Gastroesophageal sphincter (tissue), 4 donors: Measurements from ENCODE around the gene FYCO1. TPM values are rescaled to one million over a fixed set of nuclear protein-coding genes. Genes with fewer than 3 reads are reported as not detected.
A peak's percentile ranks its signal among the peaks of the same experiment; 100 is the strongest.

Experiments
- ATAC-seq: fragments of 150-250 bp; one replicate; pipeline ENCODE4 v1.9.1; 2016; ENCODE audit warnings: mild to moderate bottlenecking, moderate library complexity
- H3K27ac ChIP-seq, 4 donors: fragments of 200-600 bp; sonication (generic) in 3 of 4; 1 replicate in 3 of 4; 2 replicates in 1 of 4; pipeline ENCODE4 v1.5.1; 2016 to 2019
- H3K27me3 ChIP-seq: fragments of 200-600 bp; sonication (generic); one replicate; pipeline ENCODE4 v1.5.1; 2019
- H3K36me3 ChIP-seq, 2 donors: fragments of 200-600 bp; sonication (generic); one replicate each; pipeline ENCODE4 v1.5.1; 2019; ENCODE audit warnings: control low read depth in 1 of 2
- H3K4me1 ChIP-seq, 3 donors: fragments of 200-600 bp; sonication (generic); 1 replicate in 2 of 3; 2 replicates in 1 of 3; pipeline ENCODE4 v1.5.1; 2016 to 2019; ENCODE audit warnings: control low read depth in 2 of 3
- H3K4me3 ChIP-seq, 2 donors: fragments of 200-600 bp; sonication (generic); one replicate each; pipeline ENCODE4 v1.5.1; 2019; ENCODE audit warnings: mild to moderate bottlenecking in 1 of 2, moderate library complexity in 1 of 2
- H3K9me3 ChIP-seq, 3 donors: fragments of 200-600 bp; sonication (generic); one replicate each; pipeline ENCODE4 v1.5.1; 2017 to 2019; ENCODE audit warnings: control low read depth in 2 of 3
- EP300 ChIP-seq: sonication (generic); formaldehyde crosslinking; IDR thresholded peaks from one replicate; pipeline ENCODE4 v1.6.1; 2017; ENCODE audit warnings: antibody characterized with exemption, mild to moderate bottlenecking
- POLR2A ChIP-seq, 2 donors: fragments of 450-650 bp; IDR thresholded peaks; one replicate each; pipeline ENCODE4 v1.6.1; 2017; ENCODE audit warnings: antibody characterized with exemption in 2 of 2, mild to moderate bottlenecking in 2 of 2, moderate library complexity in 1 of 2
- POLR2AphosphoS5 ChIP-seq: sonication (generic); formaldehyde crosslinking; IDR thresholded peaks from one replicate; pipeline ENCODE4 v1.6.1; 2017; ENCODE audit warnings: antibody characterized with exemption
- WGBS, 2 donors: methylation state at CpG; one replicate each; pipeline ENCODE4 v1.1.5; 2018; ENCODE audit warnings: low coverage in 1 of 2; 5-methylcytosine and 5-hydroxymethylcytosine counted together
- total RNA-seq, 4 donors: library from RNA; depleted of rRNA; stranded (reverse); fragments of >200 nt; gene quantifications; one replicate each; pipeline ENCODE4 v1.1.0, GENCODE V29; 2016
- TF ChIP-seq, protein P1 (sequence below), 4 experiments: fragments of 200-600 bp in 2 of 4; fragments of 450-650 bp in 2 of 4; sonication (generic) in 1 of 4; IDR thresholded peaks; one replicate each; pipeline ENCODE4 v1.5.1; 2017 to 2019; ENCODE audit warnings: antibody characterized with exemption in 4 of 4, mild to moderate bottlenecking in 2 of 4, moderate library complexity in 2 of 4

The FYCO1 gene
- total RNA-seq, 4 donors from 2014 or later = 66.8 to 144 (median 97.3) TPM

GRCh38 chr3:45965253-45965652 lies 30.4 kb downstream of the FYCO1 start:
- no peak for ATAC-seq
- Histone ChIP-seq H3K9me3 (no peaks in the 10 kb centered on the region), H3K27ac (no peak overlapping the region), H3K27me3 (no peaks in the 10 kb centered on the region), H3K4me1 (peaks cover 0 to 40% (median 0%) of the 10 kb centered on the region in 3 donors), H3K4me3 (no peak overlapping the region), H3K36me3 (peaks cover 0 to 100% of the 10 kb centered on the region in 2 donors)
- TF ChIP-seq EP300 = no peak
- TF ChIP-seq POLR2AphosphoS5 = no peak
- TF ChIP-seq POLR2A (IDR thresholded peaks at IDR 0.05) = no peak
- TF ChIP-seq, protein P1, sequence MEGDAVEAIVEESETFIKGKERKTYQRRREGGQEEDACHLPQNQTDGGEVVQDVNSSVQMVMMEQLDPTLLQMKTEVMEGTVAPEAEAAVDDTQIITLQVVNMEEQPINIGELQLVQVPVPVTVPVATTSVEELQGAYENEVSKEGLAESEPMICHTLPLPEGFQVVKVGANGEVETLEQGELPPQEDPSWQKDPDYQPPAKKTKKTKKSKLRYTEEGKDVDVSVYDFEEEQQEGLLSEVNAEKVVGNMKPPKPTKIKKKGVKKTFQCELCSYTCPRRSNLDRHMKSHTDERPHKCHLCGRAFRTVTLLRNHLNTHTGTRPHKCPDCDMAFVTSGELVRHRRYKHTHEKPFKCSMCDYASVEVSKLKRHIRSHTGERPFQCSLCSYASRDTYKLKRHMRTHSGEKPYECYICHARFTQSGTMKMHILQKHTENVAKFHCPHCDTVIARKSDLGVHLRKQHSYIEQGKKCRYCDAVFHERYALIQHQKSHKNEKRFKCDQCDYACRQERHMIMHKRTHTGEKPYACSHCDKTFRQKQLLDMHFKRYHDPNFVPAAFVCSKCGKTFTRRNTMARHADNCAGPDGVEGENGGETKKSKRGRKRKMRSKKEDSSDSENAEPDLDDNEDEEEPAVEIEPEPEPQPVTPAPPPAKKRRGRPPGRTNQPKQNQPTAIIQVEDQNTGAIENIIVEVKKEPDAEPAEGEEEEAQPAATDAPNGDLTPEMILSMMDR (IDR thresholded peaks at IDR 0.05) = no peak
- WGBS, 2 donors = 100% methylated on average over 1 of the region's 4 CpGs

GRCh38 chr3:45964139-45964538 lies 31.5 kb downstream of the FYCO1 start:
- 81 to 82% methylated on average over 3 to 6 of the region's 8 CpGs for WGBS, 2 donors
- H3K4me1 ChIP-seq = peaks cover 0 to 40% (median 0%) of the 10 kb centered on the region in 3 donors
- H3K27me3 ChIP-seq = no peaks in the 10 kb centered on the region
- no peak overlapping the region for H3K4me3 ChIP-seq
- ATAC-seq = no peak
- no peaks in the 10 kb centered on the region for H3K9me3 ChIP-seq
- TF ChIP-seq POLR2AphosphoS5 (no peak), POLR2A (IDR thresholded peaks at IDR 0.05) (no peak), EP300 (no peak)
- TF ChIP-seq, protein P1 (IDR thresholded peaks at IDR 0.05) = no peak
- no peak overlapping the region for H3K27ac ChIP-seq
- H3K36me3 ChIP-seq = peaks cover 0 to 100% of the 10 kb centered on the region in 2 donors

GRCh38 chr3:45962033-45962432 lies 33.6 kb downstream of the FYCO1 start:
- H3K9me3 ChIP-seq = no peaks in the 10 kb centered on the region
- TF ChIP-seq EP300 = no peak
- no peak for TF ChIP-seq POLR2A (IDR thresholded peaks at IDR 0.05)
- no peak for TF ChIP-seq POLR2AphosphoS5
- TF ChIP-seq, protein P1 (IDR thresholded peaks at IDR 0.05) = no peak
- H3K27me3 ChIP-seq = no peaks in the 10 kb centered on the region
- peaks cover 0 to 100% of the 10 kb centered on the region in 2 donors for H3K36me3 ChIP-seq
- no peak overlapping the region for H3K27ac ChIP-seq
- peaks cover 0 to 32% (median 0%) of the 10 kb centered on the region in 3 donors for H3K4me1 ChIP-seq
- no peak for ATAC-seq
- 85 to 100% methylated on average over 2 to 4 of the region's 5 CpGs for WGBS, 2 donors
- H3K4me3 ChIP-seq = no peak overlapping the region

GRCh38 chr3:45960289-45960688 lies 35.3 kb downstream of the FYCO1 start:
- Histone ChIP-seq H3K27me3 (no peaks in the 10 kb centered on the region), H3K9me3 (no peaks in the 10 kb centered on the region), H3K4me1 (peaks cover 0 to 15% (median 0%) of the 10 kb centered on the region in 3 donors), H3K27ac (no peak overlapping the region), H3K36me3 (peaks cover 0 to 100% of the 10 kb centered on the region in 2 donors), H3K4me3 (no peak overlapping the region)
- ATAC-seq = no peak
- TF ChIP-seq, protein P1 (IDR thresholded peaks at IDR 0.05) = no peak
- TF ChIP-seq POLR2AphosphoS5 (no peak), POLR2A (IDR thresholded peaks at IDR 0.05) (no peak), EP300 (no peak)
- WGBS, 2 donors = 90% methylated on average over 2 of the region's 2 CpGs; no CpG with 5 or more reads in 1 of the 2 donors

DNA sequence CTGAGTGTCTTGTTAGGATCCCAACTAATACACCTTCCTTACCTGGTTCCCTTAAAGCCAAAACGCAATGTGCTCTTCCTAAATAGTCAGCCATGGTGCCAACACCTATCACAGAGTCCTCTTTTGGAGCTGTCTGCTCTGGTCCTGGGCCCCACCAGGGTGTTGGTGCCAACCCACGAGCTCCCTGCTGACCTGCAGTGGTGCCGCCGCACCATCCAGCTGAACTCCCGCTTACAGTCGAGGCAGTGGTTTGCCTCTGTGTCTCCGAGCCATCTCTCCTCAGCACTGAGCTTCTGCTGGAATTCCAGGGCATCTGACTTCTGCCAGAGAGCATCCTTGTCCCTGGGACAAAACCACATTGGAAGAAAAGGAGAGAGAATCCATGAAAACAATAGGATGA lies 36.4 kb downstream of the FYCO1 start:
- H3K36me3 ChIP-seq = peaks cover 0 to 100% of the 10 kb centered on the region in 2 donors
- H3K27ac ChIP-seq = peak overlapping the region in 2 of 4 donors; percentile 6 to 31
- H3K27me3 ChIP-seq = no peaks in the 10 kb centered on the region
- H3K4me3 ChIP-seq = no peak overlapping the region
- TF ChIP-seq POLR2A (IDR thresholded peaks at IDR 0.05) (no peak), POLR2AphosphoS5 (no peak), EP300 (no peak)
- TF ChIP-seq, protein P1 (IDR thresholded peaks at IDR 0.05) = no peak
- ATAC-seq = no peak
- peaks cover 0 to 10% (median 0%) of the 10 kb centered on the region in 3 donors for H3K4me1 ChIP-seq
- WGBS, 2 donors = 77% methylated on average over 4 of the region's 7 CpGs; no CpG with 5 or more reads in 1 of the 2 donors
- no peaks in the 10 kb centered on the region for H3K9me3 ChIP-seq
